H1 (cell line): Measurements from ENCODE around the gene TSPAN16. TPM values are rescaled to one million over a fixed set of nuclear protein-coding genes. Genes with fewer than 3 reads are reported as not detected.

Experiments used
- ATF3 ChIP-seq: IDR thresholded peaks from 2 replicates; pipeline ENCODE4 v1.6.1; 2011; ENCODE audit warnings: low read depth, mild to moderate bottlenecking, low read length; ENCODE audit not compliant: insufficient read depth
- CTCF ChIP-seq, 3 experiments: IDR thresholded peaks; 1 replicate in 2 of 3; 2 replicates in 1 of 3; pipeline versions ENCODE4 v1.5.1 to v1.6.1; 2011; ENCODE audit warnings: low read length in 3 of 3, mild to moderate bottlenecking in 3 of 3, inconsistent platforms in 2 of 3, low read depth in 1 of 3, moderate library complexity in 1 of 3; ENCODE audit not compliant: insufficient read depth in 1 of 3; ENCODE audit errors: control extremely low read depth in 1 of 3
- POLR2AphosphoS5 ChIP-seq: IDR thresholded peaks from 2 replicates; pipeline ENCODE4 v1.6.1; 2011; ENCODE audit warnings: low read depth, low read length
- POU5F1 ChIP-seq: IDR thresholded peaks from 2 replicates; pipeline ENCODE4 v1.6.1; 2011; ENCODE audit warnings: low read depth, mild to moderate bottlenecking, low read length, moderate library complexity
- SIX5 ChIP-seq: IDR thresholded peaks from 2 replicates; pipeline ENCODE4 v1.6.1; 2011; ENCODE audit warnings: mild to moderate bottlenecking, low read depth, low read length
- polyA plus RNA-seq, 7 experiments: library from polyadenylated mRNA; depleted of rRNA in 3 of 7; stranded (reverse) in 5 of 7; unstranded in 2 of 7; fragments of >200 nt in 5 of 7; fragments of 200-250 nt in 2 of 7; gene quantifications; 1 replicate in 5 of 7; 2 replicates in 1 of 7; 4 replicates in 1 of 7; pipeline versions ENCODE4 v1.2.1 to v1.2.3, GENCODE V29; 2011 to 2013; ENCODE audit warnings: missing spikeins in 2 of 7, mixed read lengths in 2 of 7
- total RNA-seq: library from RNA; stranded (reverse); fragmentation: NEBNext Ultra II Directional; extraction: Animal tissue kit (Norgen Biotek cat#: 25700); gene quantifications from 2 replicates; pipeline ENCODE4 v1.2.1, GENCODE V29; 2021

The TSPAN16 gene
- total and polyA plus RNA-seq, 2 of the 8 experiments (the other 6 are each of a cell fraction or from before 2014, with no cell fraction given): not detected

GRCh38 chr19:11247391-11247790 is 48.6 kb upstream of the TSPAN16 start (continued):
- TF ChIP-seq POU5F1 (no peak), SIX5 (no peak), CTCF (IDR thresholded peaks at IDR 0.05; ENCODE audit: control extremely low read depth in 1 of 3, insufficient read depth in 1 of 3, low read depth in 1 of 3, low read length in 3 of 3) (no peak), POLR2AphosphoS5 (no peak), ATF3 (no peak)
- TF ChIP-seq, all 59 proteins: peak for 0
